Measurements from ENCODE around the gene GNS. TPM values are rescaled to one million over a fixed set of nuclear protein-coding genes. Genes with fewer than 3 reads are reported as not detected.

Gene GNS
- total RNA-seq, 1 donor from 2014 or later, result 135 TPM

GRCh38 chr12:64749461-64750200, 9.6 kb downstream of the GNS start:
- TF ChIP-seq, protein P1, sequence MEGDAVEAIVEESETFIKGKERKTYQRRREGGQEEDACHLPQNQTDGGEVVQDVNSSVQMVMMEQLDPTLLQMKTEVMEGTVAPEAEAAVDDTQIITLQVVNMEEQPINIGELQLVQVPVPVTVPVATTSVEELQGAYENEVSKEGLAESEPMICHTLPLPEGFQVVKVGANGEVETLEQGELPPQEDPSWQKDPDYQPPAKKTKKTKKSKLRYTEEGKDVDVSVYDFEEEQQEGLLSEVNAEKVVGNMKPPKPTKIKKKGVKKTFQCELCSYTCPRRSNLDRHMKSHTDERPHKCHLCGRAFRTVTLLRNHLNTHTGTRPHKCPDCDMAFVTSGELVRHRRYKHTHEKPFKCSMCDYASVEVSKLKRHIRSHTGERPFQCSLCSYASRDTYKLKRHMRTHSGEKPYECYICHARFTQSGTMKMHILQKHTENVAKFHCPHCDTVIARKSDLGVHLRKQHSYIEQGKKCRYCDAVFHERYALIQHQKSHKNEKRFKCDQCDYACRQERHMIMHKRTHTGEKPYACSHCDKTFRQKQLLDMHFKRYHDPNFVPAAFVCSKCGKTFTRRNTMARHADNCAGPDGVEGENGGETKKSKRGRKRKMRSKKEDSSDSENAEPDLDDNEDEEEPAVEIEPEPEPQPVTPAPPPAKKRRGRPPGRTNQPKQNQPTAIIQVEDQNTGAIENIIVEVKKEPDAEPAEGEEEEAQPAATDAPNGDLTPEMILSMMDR (IDR thresholded peaks at IDR 0.05), result no peak
- Mint-ChIP-seq H3K27me3 (ENCODE audit: low read depth) (no peaks in the 10 kb centered on the region), H3K4me3 (ENCODE audit: unreplicated experiment) (no peak overlapping the region)

GRCh38 chr12:64747695-64748094, 11.5 kb downstream of the GNS start:
- no peak for DNase-seq (ENCODE audit: low spot score)
- Mint-ChIP-seq H3K4me3 (ENCODE audit: unreplicated experiment) (no peak overlapping the region), H3K27me3 (ENCODE audit: low read depth) (no peaks in the 10 kb centered on the region), H3K36me3 (ENCODE audit: low read depth) (peaks cover 21% of the 10 kb centered on the region), H3K27ac (ENCODE audit: unreplicated experiment) (no peak overlapping the region), H3K9me3 (ENCODE audit: low read depth) (no peaks in the 10 kb centered on the region), H3K4me1 (ENCODE audit: low read depth) (peaks cover 20% of the 10 kb centered on the region)
- TF ChIP-seq, protein P1 (IDR thresholded peaks at IDR 0.05), result no peak

More at GRCh38 chr12:64749461-64750200, 9.6 kb downstream of the GNS start:
- peaks cover 11% of the 10 kb centered on the region for H3K4me1 Mint-ChIP-seq (ENCODE audit: low read depth)
- H3K9me3 Mint-ChIP-seq (ENCODE audit: low read depth), result no peaks in the 10 kb centered on the region
- no peak overlapping the region for H3K27ac Mint-ChIP-seq (ENCODE audit: unreplicated experiment)
- peaks cover 17% of the 10 kb centered on the region for H3K36me3 Mint-ChIP-seq (ENCODE audit: low read depth)
- DNase-seq (ENCODE audit: low spot score), result no peak

DNA sequence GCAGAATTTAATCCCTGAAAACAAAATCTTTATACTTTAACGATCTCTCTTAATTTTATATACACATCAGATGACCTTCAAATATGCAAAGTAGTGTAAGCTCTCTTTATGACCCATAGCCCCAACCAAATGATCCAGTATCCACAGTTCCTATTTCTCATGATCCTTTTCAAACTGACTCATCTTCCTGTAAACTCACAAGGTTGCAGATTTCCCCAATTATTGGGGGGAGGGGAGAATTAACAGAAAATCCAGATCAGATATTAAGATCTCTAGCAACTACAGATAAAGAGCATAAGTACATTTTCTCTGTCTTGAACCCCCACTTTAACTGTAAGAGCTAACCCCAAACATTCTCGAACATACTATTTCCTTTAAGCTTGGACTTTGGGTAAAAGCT, 12.5 kb downstream of the GNS start:
- Mint-ChIP-seq H3K36me3 (ENCODE audit: low read depth) (peaks cover 22% of the 10 kb centered on the region), H3K4me3 (ENCODE audit: unreplicated experiment) (no peak overlapping the region), H3K27me3 (ENCODE audit: low read depth) (no peaks in the 10 kb centered on the region), H3K27ac (ENCODE audit: unreplicated experiment) (no peak overlapping the region), H3K4me1 (ENCODE audit: low read depth) (peaks cover 21% of the 10 kb centered on the region), H3K9me3 (ENCODE audit: low read depth) (no peaks in the 10 kb centered on the region)
- TF ChIP-seq, protein P1 (IDR thresholded peaks at IDR 0.05), result no peak
- no peak for DNase-seq (ENCODE audit: low spot score)

DNA sequence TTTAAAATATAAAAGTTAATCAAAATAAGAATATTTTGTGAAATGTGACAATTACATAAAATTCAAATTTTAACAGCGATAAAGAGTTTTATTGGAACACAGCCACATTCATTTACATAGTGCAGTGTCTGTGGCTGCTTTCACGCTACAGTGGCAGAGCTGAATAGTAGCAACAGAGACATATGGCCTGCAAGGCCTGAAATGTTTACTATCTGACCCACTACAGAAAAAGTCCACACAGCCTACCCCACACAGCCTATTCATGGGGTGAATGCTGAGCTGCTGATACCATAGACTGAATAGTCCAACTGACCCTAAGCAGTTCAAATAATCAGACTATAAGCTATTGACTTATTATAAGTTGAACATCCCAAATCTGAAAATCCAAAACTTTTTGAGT, 13.2 kb downstream of the GNS start:
- Mint-ChIP-seq H3K27me3 (ENCODE audit: low read depth) (no peaks in the 10 kb centered on the region), H3K9me3 (ENCODE audit: low read depth) (no peaks in the 10 kb centered on the region), H3K4me3 (ENCODE audit: unreplicated experiment) (no peak overlapping the region), H3K27ac (ENCODE audit: unreplicated experiment) (no peak overlapping the region), H3K36me3 (ENCODE audit: low read depth) (peaks cover 25% of the 10 kb centered on the region), H3K4me1 (ENCODE audit: low read depth) (peaks cover 26% of the 10 kb centered on the region)
- DNase-seq (ENCODE audit: low spot score), result no peak
- TF ChIP-seq, protein P1 (IDR thresholded peaks at IDR 0.05), result no peak

DNA sequence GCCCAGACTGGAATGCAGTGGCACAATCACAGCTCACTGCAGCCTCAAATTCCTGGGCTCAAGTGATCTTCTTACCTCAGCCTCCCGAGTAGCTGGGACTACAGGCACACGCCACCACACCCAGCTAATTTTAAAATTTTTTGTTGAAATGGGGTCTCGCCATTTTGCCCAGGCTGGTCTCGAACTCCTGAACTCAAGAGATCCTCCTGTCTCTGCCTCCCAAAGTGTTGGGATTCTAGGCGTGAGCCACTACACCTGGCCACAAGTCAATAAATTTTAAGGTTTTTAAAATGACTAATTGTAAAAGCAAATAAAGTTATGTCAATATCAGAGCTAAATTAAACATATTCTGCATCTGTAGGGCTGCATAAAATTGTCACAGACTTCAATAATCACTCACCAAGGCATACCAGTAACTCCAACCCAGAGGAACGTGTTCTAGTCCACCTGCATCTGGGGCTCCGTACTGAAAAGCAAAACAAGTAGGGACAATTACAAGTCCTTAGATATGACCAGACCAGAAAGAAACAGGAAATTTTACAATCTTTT, 13.9 kb downstream of the GNS start:
- peaks cover 32% of the 10 kb centered on the region for H3K4me1 Mint-ChIP-seq (ENCODE audit: low read depth)
- H3K27ac Mint-ChIP-seq (ENCODE audit: unreplicated experiment), result no peak overlapping the region
- DNase-seq (ENCODE audit: low spot score), result no peak
- no peak overlapping the region for H3K4me3 Mint-ChIP-seq (ENCODE audit: unreplicated experiment)
- H3K36me3 Mint-ChIP-seq (ENCODE audit: low read depth), result peaks cover 28% of the 10 kb centered on the region
- no peaks in the 10 kb centered on the region for H3K9me3 Mint-ChIP-seq (ENCODE audit: low read depth)
- no peaks in the 10 kb centered on the region for H3K27me3 Mint-ChIP-seq (ENCODE audit: low read depth)
- TF ChIP-seq, protein P1 (IDR thresholded peaks at IDR 0.05), result no peak

All from chondrocyte (in vitro differentiated cells).